ENCODE measurements around the gene NPBWR2. TPM values are rescaled to one million over a fixed set of nuclear protein-coding genes. Genes with fewer than 3 reads are reported as not detected.

Gene NPBWR2
- total RNA-seq, 1 donor from 2014 or later = not detected

DNA sequence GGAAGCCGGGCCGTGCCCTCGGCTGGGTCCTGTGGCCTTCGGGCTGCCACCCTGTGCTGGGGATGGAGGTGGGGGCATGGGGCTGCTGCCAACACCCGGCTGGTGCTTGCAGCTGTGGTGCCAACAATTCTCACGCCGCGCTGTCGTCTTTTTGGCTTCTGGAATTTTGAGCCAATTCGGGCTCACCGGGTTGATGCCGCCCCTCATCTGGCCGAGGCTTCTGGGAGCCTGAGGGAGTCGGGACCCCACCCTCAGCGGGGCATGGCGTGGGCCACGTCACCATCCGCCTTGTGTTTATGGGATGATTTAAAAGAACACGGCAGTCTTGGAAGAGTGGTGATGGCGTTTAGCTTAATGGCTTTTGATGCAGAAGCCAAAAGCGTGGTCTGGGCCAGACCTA lies 8.7 kb upstream of the NPBWR2 start:
- DNase-seq (ENCODE audit: extremely low spot score, unreplicated experiment) = no peak
- no peak overlapping the region for H3K27ac Mint-ChIP-seq (ENCODE audit: unreplicated experiment)
- no peaks in the 10 kb centered on the region for H3K9me3 Mint-ChIP-seq (ENCODE audit: unreplicated experiment)
- TF ChIP-seq, protein P1, sequence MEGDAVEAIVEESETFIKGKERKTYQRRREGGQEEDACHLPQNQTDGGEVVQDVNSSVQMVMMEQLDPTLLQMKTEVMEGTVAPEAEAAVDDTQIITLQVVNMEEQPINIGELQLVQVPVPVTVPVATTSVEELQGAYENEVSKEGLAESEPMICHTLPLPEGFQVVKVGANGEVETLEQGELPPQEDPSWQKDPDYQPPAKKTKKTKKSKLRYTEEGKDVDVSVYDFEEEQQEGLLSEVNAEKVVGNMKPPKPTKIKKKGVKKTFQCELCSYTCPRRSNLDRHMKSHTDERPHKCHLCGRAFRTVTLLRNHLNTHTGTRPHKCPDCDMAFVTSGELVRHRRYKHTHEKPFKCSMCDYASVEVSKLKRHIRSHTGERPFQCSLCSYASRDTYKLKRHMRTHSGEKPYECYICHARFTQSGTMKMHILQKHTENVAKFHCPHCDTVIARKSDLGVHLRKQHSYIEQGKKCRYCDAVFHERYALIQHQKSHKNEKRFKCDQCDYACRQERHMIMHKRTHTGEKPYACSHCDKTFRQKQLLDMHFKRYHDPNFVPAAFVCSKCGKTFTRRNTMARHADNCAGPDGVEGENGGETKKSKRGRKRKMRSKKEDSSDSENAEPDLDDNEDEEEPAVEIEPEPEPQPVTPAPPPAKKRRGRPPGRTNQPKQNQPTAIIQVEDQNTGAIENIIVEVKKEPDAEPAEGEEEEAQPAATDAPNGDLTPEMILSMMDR (IDR thresholded peaks at IDR 0.05) = no peak
- H3K4me1 Mint-ChIP-seq (ENCODE audit: unreplicated experiment) = peaks cover 3% of the 10 kb centered on the region
- peaks cover under 1% of the 10 kb centered on the region for H3K27me3 Mint-ChIP-seq (ENCODE audit: unreplicated experiment)
- no peaks in the 10 kb centered on the region for H3K36me3 Mint-ChIP-seq (ENCODE audit: unreplicated experiment)
- no peak overlapping the region for H3K4me3 Mint-ChIP-seq (ENCODE audit: unreplicated experiment)

DNA sequence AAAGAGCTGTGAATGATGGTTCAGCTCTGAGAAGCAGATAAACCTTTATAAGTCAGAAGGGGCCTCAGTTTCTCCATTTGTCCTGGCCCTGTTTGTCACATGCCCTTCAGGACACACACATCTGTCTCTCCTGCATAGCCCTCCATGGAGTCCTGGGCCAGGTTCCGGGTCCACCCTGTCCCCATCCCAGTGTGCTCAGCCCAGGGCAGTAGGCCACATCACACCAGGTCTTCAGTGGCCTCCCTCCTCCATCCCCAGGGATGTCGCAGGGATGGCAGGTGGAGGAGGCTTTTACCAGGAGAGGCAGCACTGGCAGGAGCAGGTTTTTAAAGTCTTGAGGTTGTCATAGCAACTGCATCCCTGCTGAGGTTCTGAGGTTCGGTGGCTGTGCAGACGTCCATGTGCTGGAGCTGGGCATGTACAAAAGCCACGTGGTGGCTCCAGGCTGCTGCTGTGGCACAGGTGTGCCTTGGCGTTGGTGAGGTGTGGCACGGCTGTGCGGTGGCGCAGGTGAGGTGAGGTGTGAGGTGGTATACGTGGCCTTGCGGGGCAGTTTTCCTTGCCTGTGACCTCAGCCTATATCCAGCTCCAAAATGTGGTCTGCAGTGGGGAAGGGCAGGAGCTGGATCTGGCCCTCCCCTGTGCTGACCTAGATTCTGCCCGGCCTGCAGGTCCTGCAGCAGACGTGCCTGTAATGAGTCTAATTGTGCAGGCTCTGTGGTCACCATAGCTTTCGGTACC lies 8.0 kb upstream of the NPBWR2 start:
- Mint-ChIP-seq H3K27me3 (ENCODE audit: unreplicated experiment) (no peaks in the 10 kb centered on the region), H3K4me3 (ENCODE audit: unreplicated experiment) (no peak overlapping the region), H3K27ac (ENCODE audit: unreplicated experiment) (no peak overlapping the region), H3K36me3 (ENCODE audit: unreplicated experiment) (no peaks in the 10 kb centered on the region), H3K9me3 (ENCODE audit: unreplicated experiment) (no peaks in the 10 kb centered on the region), H3K4me1 (ENCODE audit: unreplicated experiment) (peaks cover 1% of the 10 kb centered on the region)
- TF ChIP-seq, protein P1 (IDR thresholded peaks at IDR 0.05) = no peak
- DNase-seq (ENCODE audit: extremely low spot score, unreplicated experiment) = peak; percentile 69

DNA sequence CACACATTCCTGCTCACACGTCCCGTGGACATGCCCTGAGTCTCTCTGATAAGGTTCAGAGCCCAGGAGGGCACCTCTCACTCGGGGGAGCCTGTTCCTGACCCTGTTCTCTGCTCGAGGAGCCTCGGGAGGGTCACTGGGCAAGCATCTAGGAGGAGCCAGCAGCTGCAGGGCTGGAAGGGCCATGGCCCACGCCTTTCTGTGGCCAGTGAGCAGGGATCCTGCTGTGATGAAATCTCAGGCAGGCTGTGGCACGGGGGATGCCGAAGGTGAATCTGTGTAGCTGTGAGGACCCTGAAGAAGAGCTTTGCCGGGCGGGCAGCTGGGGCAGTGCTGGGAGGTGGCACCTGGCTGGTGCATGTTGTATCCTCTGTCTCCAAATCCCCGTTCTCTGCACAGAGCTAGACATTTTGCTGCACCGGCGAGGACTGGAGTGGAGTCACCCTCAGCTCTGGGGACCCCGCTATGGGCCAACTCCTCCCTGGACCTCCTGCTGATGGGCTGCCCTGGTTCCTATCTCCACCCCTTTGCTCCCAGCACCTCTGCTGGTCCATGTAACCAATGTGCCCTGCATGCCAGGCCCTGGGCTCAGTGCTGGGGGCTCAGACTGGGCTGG lies 7.1 kb upstream of the NPBWR2 start:
- Mint-ChIP-seq H3K27ac (ENCODE audit: unreplicated experiment) (no peak overlapping the region), H3K4me3 (ENCODE audit: unreplicated experiment) (no peak overlapping the region), H3K36me3 (ENCODE audit: unreplicated experiment) (no peaks in the 10 kb centered on the region), H3K4me1 (ENCODE audit: unreplicated experiment) (no peaks in the 10 kb centered on the region), H3K9me3 (ENCODE audit: unreplicated experiment) (no peaks in the 10 kb centered on the region), H3K27me3 (ENCODE audit: unreplicated experiment) (no peaks in the 10 kb centered on the region)
- DNase-seq (ENCODE audit: extremely low spot score, unreplicated experiment) = peak; percentile 80
- TF ChIP-seq, protein P1 (IDR thresholded peaks at IDR 0.05) = no peak

DNA sequence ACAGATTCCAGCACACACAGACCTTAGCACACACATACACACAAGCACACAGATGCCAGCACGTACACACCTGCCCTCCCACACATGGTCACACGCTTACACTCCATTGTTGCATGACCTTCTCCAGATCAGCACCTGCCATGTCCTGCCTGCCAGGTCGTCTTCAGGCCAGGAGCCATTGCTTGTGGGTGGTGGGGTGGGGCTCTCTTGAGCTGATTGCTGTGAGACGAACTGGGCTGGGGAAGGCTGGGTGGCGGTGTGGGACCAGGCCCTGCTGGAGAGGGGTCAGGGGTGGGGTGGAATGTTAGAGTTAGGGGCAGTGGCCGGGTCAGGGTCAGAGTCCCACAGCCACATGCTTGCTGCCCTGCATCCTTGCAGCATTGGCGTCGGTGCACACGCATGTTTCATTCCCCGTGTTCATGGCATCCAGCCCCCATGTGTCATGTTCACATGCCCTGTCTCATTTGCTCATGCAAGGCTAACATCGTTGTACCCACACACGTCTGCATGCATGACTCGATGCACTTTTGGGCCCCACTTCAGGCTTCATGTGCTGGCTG lies 6.5 kb upstream of the NPBWR2 start:
- TF ChIP-seq, protein P1 (IDR thresholded peaks at IDR 0.05) = no peak
- peak; percentile 75 for DNase-seq (ENCODE audit: extremely low spot score, unreplicated experiment)
- Mint-ChIP-seq H3K4me1 (ENCODE audit: unreplicated experiment) (no peaks in the 10 kb centered on the region), H3K27ac (ENCODE audit: unreplicated experiment) (no peak overlapping the region), H3K36me3 (ENCODE audit: unreplicated experiment) (no peaks in the 10 kb centered on the region), H3K4me3 (ENCODE audit: unreplicated experiment) (no peak overlapping the region), H3K9me3 (ENCODE audit: unreplicated experiment) (no peaks in the 10 kb centered on the region), H3K27me3 (ENCODE audit: unreplicated experiment) (no peaks in the 10 kb centered on the region)

DNA sequence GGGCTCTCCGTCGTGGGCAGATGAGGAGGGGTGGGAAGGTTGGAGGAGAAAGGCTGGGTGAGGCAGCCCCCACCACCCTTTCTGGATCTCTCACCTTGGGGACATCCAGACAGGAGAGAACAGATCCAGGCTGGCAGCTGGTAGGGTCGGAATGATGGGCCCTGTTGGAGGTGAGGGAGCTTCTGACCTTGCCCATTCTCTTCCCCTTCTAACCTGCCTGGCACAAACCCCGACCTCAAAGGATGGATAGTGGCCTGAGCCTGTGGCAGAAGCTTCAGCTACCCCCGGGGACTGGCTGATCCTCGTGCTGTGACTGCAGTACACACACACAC lies 6.0 kb upstream of the NPBWR2 start:
- Mint-ChIP-seq H3K27ac (ENCODE audit: unreplicated experiment) (no peak overlapping the region), H3K27me3 (ENCODE audit: unreplicated experiment) (no peaks in the 10 kb centered on the region), H3K4me1 (ENCODE audit: unreplicated experiment) (no peaks in the 10 kb centered on the region), H3K4me3 (ENCODE audit: unreplicated experiment) (no peak overlapping the region), H3K9me3 (ENCODE audit: unreplicated experiment) (no peaks in the 10 kb centered on the region), H3K36me3 (ENCODE audit: unreplicated experiment) (no peaks in the 10 kb centered on the region)
- TF ChIP-seq, protein P1 (IDR thresholded peaks at IDR 0.05) = no peak
- DNase-seq (ENCODE audit: extremely low spot score, unreplicated experiment) = no peak

Measured in osteocyte (in vitro differentiated cells).